H1 (cell line): Measurements from ENCODE around the gene STARD3. TPM values are rescaled to one million over a fixed set of nuclear protein-coding genes. Genes with fewer than 3 reads are reported as not detected.

Experiments
- CTCF ChIA-PET: fragments of 300-600 bp; sonication (Branson Sonifier 250); formaldehyde crosslinking; loops from one replicate; lab custom pipeline; 2021; ENCODE audit not compliant: partially characterized antibody; lab: Charles Lee
- POLR2A ChIA-PET: fragments of 300-600 bp; sonication (Branson Sonifier 250); formaldehyde crosslinking; loops from one replicate; lab custom pipeline; 2021; ENCODE audit warnings: inconsistent platforms; ENCODE audit not compliant: partially characterized antibody; lab: Charles Lee
- DNase-seq, 2 experiments: peaks; one replicate each; pipeline versions ENCODE4 v3.0.0 to v3.0.0-alpha.2; 2010 to 2022; ENCODE audit warnings: low spot score in 2 of 2, low read depth in 1 of 2, mixed read lengths in 1 of 2
- FAIRE-seq: peaks from 2 replicates; lab custom pipeline; 2011; peaks lifted over from hg19 to GRCh38; lab: Jason Lieb, UNC
- H2AFZ ChIP-seq: 2 replicates; pipeline ENCODE4 v1.8.1; 2012; ENCODE audit warnings: low read length, inconsistent platforms
- H2AK5ac ChIP-seq: 2 replicates; pipeline ENCODE4 v1.6.1; 2013; ENCODE audit warnings: low read depth, low read length
- H2BK120ac ChIP-seq: replicated peaks from 2 replicates; pipeline ENCODE3; 2013; ENCODE audit warnings: low read depth, low read length, inconsistent platforms
- H2BK12ac ChIP-seq: 2 replicates; pipeline ENCODE4 v1.6.1; 2013; ENCODE audit warnings: low read depth, low read length
- H2BK15ac ChIP-seq: 2 replicates; pipeline ENCODE4 v1.6.1; 2013; ENCODE audit warnings: low read length
- H2BK20ac ChIP-seq: 2 replicates; pipeline ENCODE4 v1.6.1; 2013; ENCODE audit warnings: low read length
- H2BK5ac ChIP-seq: 2 replicates; pipeline ENCODE4 v1.6.1; 2013; ENCODE audit warnings: low read depth, low read length
- H3K14ac ChIP-seq: 2 replicates; pipeline ENCODE4 v1.6.1; 2013; ENCODE audit warnings: inconsistent platforms; ENCODE audit not compliant: insufficient read length
- H3K18ac ChIP-seq: 2 replicates; pipeline ENCODE4 v1.6.1; 2013; ENCODE audit warnings: low read length; ENCODE audit errors: extremely low read depth
- H3K23ac ChIP-seq: 2 replicates; pipeline ENCODE4 v1.6.1; 2013; ENCODE audit warnings: inconsistent platforms; ENCODE audit not compliant: insufficient read length
- H3K23me2 ChIP-seq: 2 replicates; pipeline ENCODE4 v1.6.1; 2013; ENCODE audit warnings: low read depth, low read length
- H3K27ac ChIP-seq: 2 replicates; pipeline ENCODE4 v1.6.1; 2011; ENCODE audit warnings: low read depth, low read length, inconsistent platforms
- H3K27me3 ChIP-seq, 4 experiments: replicated peaks in 1 of 4; 1 replicate in 1 of 4; 2 replicates in 3 of 4; pipeline versions ENCODE4 v1.6.1 to v1.8.1; 2011 to 2013; ENCODE audit warnings: low read length in 3 of 4, mild to moderate bottlenecking in 3 of 4, inconsistent platforms in 2 of 4, mixed read lengths in 2 of 4, moderate library complexity in 1 of 4; ENCODE audit not compliant: control insufficient read depth in 3 of 4, insufficient read depth in 3 of 4; ENCODE audit errors: extremely low read depth in 1 of 4
- H3K36me3 ChIP-seq, 4 experiments: 2 replicates each; pipeline versions ENCODE4 v1.6.1 to v1.8.1; 2011 to 2013; ENCODE audit warnings: mild to moderate bottlenecking in 4 of 4, low read length in 3 of 4, moderate library complexity in 2 of 4, control low read depth in 1 of 4, inconsistent platforms in 1 of 4; ENCODE audit not compliant: insufficient read depth in 4 of 4, control insufficient read depth in 2 of 4
- H3K4ac ChIP-seq: replicated peaks from 2 replicates; pipeline ENCODE3; 2013; ENCODE audit warnings: low read length, low read depth, mixed read lengths, inconsistent platforms; ENCODE audit not compliant: insufficient read length
- H3K4me1 ChIP-seq, 4 experiments: replicated peaks in 1 of 4; 1 replicate in 1 of 4; 2 replicates in 3 of 4; pipeline versions ENCODE4 v1.6.1 to v1.8.1; 2011 to 2013; ENCODE audit warnings: low read length in 3 of 4, inconsistent platforms in 2 of 4, mixed read lengths in 1 of 4; ENCODE audit not compliant: insufficient read depth in 4 of 4, control insufficient read depth in 3 of 4
- H3K4me2 ChIP-seq, 2 experiments: 2 replicates each; pipeline versions ENCODE4 v1.6.1 to v1.8.1; 2011 to 2013; ENCODE audit warnings: low read depth in 2 of 2, low read length in 2 of 2, control low read depth in 1 of 2, inconsistent platforms in 1 of 2, mild to moderate bottlenecking in 1 of 2; ENCODE audit not compliant: insufficient read depth in 1 of 2
- H3K4me3 ChIP-seq, 4 experiments: fragments of 200-600, 300-600 bp in 1 of 4; sonication (generic), shearing (Covaris generic), sonication (Bioruptor Twin) in 1 of 4; 2 replicates each; pipeline versions ENCODE4 v1.5.1 to v1.8.1; 2011 to 2016; ENCODE audit warnings: low read length in 4 of 4, low read depth in 3 of 4, control low read depth in 2 of 4, inconsistent platforms in 2 of 4, mild to moderate bottlenecking in 2 of 4, mixed read lengths in 1 of 4, moderate library complexity in 1 of 4; ENCODE audit not compliant: insufficient read depth in 2 of 4; ENCODE audit errors: extremely low read depth in 1 of 4
- H3K56ac ChIP-seq: replicated peaks from 2 replicates; pipeline ENCODE3; 2013; ENCODE audit warnings: low read depth, mild to moderate bottlenecking, mixed read lengths, low read length, inconsistent platforms; ENCODE audit not compliant: insufficient read length
- H3K79me1 ChIP-seq: 2 replicates; pipeline ENCODE4 v1.6.1; 2013; ENCODE audit warnings: low read depth, low read length, control low read depth
- H3K79me2 ChIP-seq, 2 experiments: 2 replicates each; pipeline versions ENCODE4 v1.6.1 to v1.8.1; 2012 to 2013; ENCODE audit warnings: low read length in 2 of 2, mild to moderate bottlenecking in 2 of 2, inconsistent platforms in 1 of 2; ENCODE audit not compliant: insufficient read depth in 2 of 2, control insufficient read depth in 1 of 2
- H3K9ac ChIP-seq, 4 experiments: replicated peaks in 1 of 4; 1 replicate in 1 of 4; 2 replicates in 3 of 4; pipeline versions ENCODE4 v1.6.1 to v1.8.1; 2011 to 2013; ENCODE audit warnings: low read depth in 3 of 4, low read length in 3 of 4, control low read depth in 2 of 4, mild to moderate bottlenecking in 2 of 4, moderate library complexity in 2 of 4, inconsistent platforms in 1 of 4; ENCODE audit errors: extremely low read depth in 1 of 4
- H3K9me3 ChIP-seq, 2 experiments: 2 replicates each; pipeline versions ENCODE4 v1.6.1 to v1.8.1; 2012 to 2013; ENCODE audit warnings: mild to moderate bottlenecking in 2 of 2, moderate library complexity in 2 of 2, control low read depth in 1 of 2, inconsistent platforms in 1 of 2, low read depth in 1 of 2, low read length in 1 of 2, mixed read lengths in 1 of 2; ENCODE audit not compliant: insufficient read depth in 2 of 2
- H4K20me1 ChIP-seq, 2 experiments: replicated peaks in 1 of 2; 2 replicates each; pipeline versions ENCODE3 to v1.8.1; 2011 to 2013; ENCODE audit warnings: inconsistent platforms in 2 of 2, low read length in 2 of 2, mild to moderate bottlenecking in 1 of 2; ENCODE audit not compliant: insufficient read depth in 2 of 2, control insufficient read depth in 1 of 2
- H4K5ac ChIP-seq: 2 replicates; pipeline ENCODE4 v1.6.1; 2013; ENCODE audit warnings: low read length, low read depth, mixed read lengths, inconsistent platforms; ENCODE audit not compliant: insufficient read length
- H4K8ac ChIP-seq: 2 replicates; pipeline ENCODE4 v1.8.0; 2013; ENCODE audit warnings: mild to moderate bottlenecking, moderate library complexity, low read length, inconsistent platforms; ENCODE audit not compliant: insufficient read depth; ENCODE audit errors: extremely low read depth
- H4K91ac ChIP-seq: replicated peaks from 2 replicates; pipeline ENCODE3; 2013; ENCODE audit warnings: low read length, mixed read lengths, inconsistent platforms; ENCODE audit not compliant: insufficient read length
- BCL11A ChIP-seq, 2 experiments: IDR thresholded peaks; one replicate each; pipeline ENCODE4 v1.6.1; 2011; ENCODE audit warnings: low read depth in 2 of 2, low read length in 2 of 2, mild to moderate bottlenecking in 2 of 2
- BRCA1 ChIP-seq: IDR thresholded peaks from 2 replicates; pipeline ENCODE4 v1.6.1; 2012; ENCODE audit warnings: low read depth, low read length, improper control_type of control experiment
- GTF2F1 ChIP-seq: IDR thresholded peaks from 2 replicates; pipeline ENCODE4 v1.6.1; 2012; ENCODE audit warnings: low read depth, low read length, improper control_type of control experiment, borderline replicate concordance
- HDAC2 ChIP-seq, 2 experiments: fragments of 300-600 bp in 1 of 2; sonication (generic) in 1 of 2; IDR thresholded peaks; 2 replicates each; pipeline ENCODE4 v1.6.1; 2011 to 2012; ENCODE audit warnings: low read depth in 2 of 2, low read length in 2 of 2, mild to moderate bottlenecking in 2 of 2, moderate library complexity in 2 of 2, borderline replicate concordance in 1 of 2, inconsistent platforms in 1 of 2
- KDM5A ChIP-seq: fragments of 200-600 bp; IDR thresholded peaks from 2 replicates; pipeline ENCODE4 v1.7.1; 2012; ENCODE audit warnings: mild to moderate bottlenecking, low read length, inconsistent platforms, mixed read lengths
- MAFK ChIP-seq: IDR thresholded peaks from 2 replicates; pipeline ENCODE4 v1.6.1; 2012; ENCODE audit warnings: low read depth, mild to moderate bottlenecking, improper control_type of control experiment, low read length
- NRF1 ChIP-seq: IDR thresholded peaks from 2 replicates; pipeline ENCODE4 v1.6.1; 2011; ENCODE audit warnings: mild to moderate bottlenecking, low read depth, low read length, improper control_type of control experiment
- POU5F1 ChIP-seq: IDR thresholded peaks from 2 replicates; pipeline ENCODE4 v1.6.1; 2011; ENCODE audit warnings: low read depth, mild to moderate bottlenecking, low read length, moderate library complexity
- SUZ12 ChIP-seq: fragments of 200-600 bp; sonication (generic); IDR thresholded peaks from 2 replicates; pipeline ENCODE4 v1.6.1; 2012; ENCODE audit warnings: mild to moderate bottlenecking, inconsistent platforms, low read length, moderate library complexity, mixed read lengths
- TAF7 ChIP-seq: optimal IDR thresholded peaks from 2 replicates; pipeline ENCODE3; 2011; ENCODE audit warnings: low read depth, mild to moderate bottlenecking, inconsistent platforms, low read length, moderate library complexity, borderline replicate concordance
- YY1 ChIP-seq: IDR thresholded peaks from 2 replicates; pipeline ENCODE4 v1.6.1; 2011; ENCODE audit warnings: low read depth, mild to moderate bottlenecking, low read length
- WGBS, 2 experiments: shearing (Covaris generic) in 1 of 2; methylation state at CpG; one replicate each; pipeline versions ENCODE4 v1.1.6 to v1.1.7; 2013 to 2015; ENCODE audit warnings: low lambda C conversion rate in 2 of 2, mixed read lengths in 2 of 2, inconsistent platforms in 1 of 2, low coverage in 1 of 2, missing lambda C conversion rate in 1 of 2; ENCODE audit not compliant: insufficient replicate concordance in 2 of 2, insufficient coverage in 1 of 2, insufficient read length in 1 of 2; ENCODE audit errors: extremely low coverage in 1 of 2, missing lambda C conversion rate in 1 of 2; 5-methylcytosine and 5-hydroxymethylcytosine counted together
- polyA plus RNA-seq, 7 experiments: library from polyadenylated mRNA; depleted of rRNA in 3 of 7; stranded (reverse) in 5 of 7; unstranded in 2 of 7; fragments of >200 nt in 5 of 7; fragments of 200-250 nt in 2 of 7; gene quantifications; 1 replicate in 5 of 7; 2 replicates in 1 of 7; 4 replicates in 1 of 7; pipeline versions ENCODE4 v1.2.1 to v1.2.3, GENCODE V29; 2011 to 2013; ENCODE audit warnings: missing spikeins in 2 of 7, mixed read lengths in 2 of 7
- total RNA-seq: library from RNA; stranded (reverse); fragmentation: NEBNext Ultra II Directional; extraction: Animal tissue kit (Norgen Biotek cat#: 25700); gene quantifications from 2 replicates; pipeline ENCODE4 v1.2.1, GENCODE V29; 2021

STARD3 gene
- total and polyA plus RNA-seq, 2 of the 8 experiments (the other 6 are each of a cell fraction or from before 2014, with no cell fraction given), result 47.6 to 80.3 TPM

GRCh38 chr17:39632153-39632941 is 4.6 kb upstream of the STARD3 start:
- Histone ChIP-seq H4K91ac (peak overlapping the region; percentile 59), H2AFZ (no peak overlapping the region), H3K27me3 (peaks cover 2 to 12% (median 9%) of the 10 kb centered on the region in 4 experiments; a peak in 6 of 7 replicates), H4K20me1 (no peaks in the 10 kb centered on the region), H2BK12ac (peak overlapping the region; percentile 75; the same call in 1 of the 2 replicates), H2BK120ac (no peak overlapping the region), H3K36me3 (no peaks in the 10 kb centered on the region), H3K79me1 (0 out of 2 replicates have a peak, but pooled peaks cover 2% of the 10 kb centered on the region), H3K23me2 (peaks cover 4% of the 10 kb centered on the region; the same call in 1 of the 2 replicates), H3K4ac (no peak overlapping the region), H2BK5ac (peak overlapping the region; percentile 83; the same call in 1 of the 2 replicates), H3K56ac (no peak overlapping the region), H3K9ac (no peak overlapping the region), H3K4me2 (0 out of 4 replicates have a peak overlapping the region, but pooled peaks of 1 of the 2 experiments have one; percentile 9), H3K4me3 (no peak overlapping the region), H2BK20ac (peak overlapping the region; percentile 84; the same call in 1 of the 2 replicates), H4K8ac (no peak overlapping the region), H3K79me2 (no peaks in the 10 kb centered on the region), H3K18ac (peak overlapping the region; percentile 34), H2BK15ac (no peak overlapping the region; the same call in 1 of the 2 replicates), H3K9me3 (no peaks in the 10 kb centered on the region), H3K23ac (no peak overlapping the region), H2AK5ac (0 out of 2 replicates have a peak overlapping the region, but pooled peaks have one; percentile 7), H3K4me1 (peaks cover 14 to 61% (median 51%) of the 10 kb centered on the region in 4 experiments), H3K27ac (no peak overlapping the region), H3K14ac (no peak overlapping the region), H4K5ac (no peak overlapping the region)
- ChIA-PET POLR2A (interaction anchor here (0.7 to 5.8 kb wide), 8 partner anchors 13 to 63 kb away, joined by 3 to 39 read pairs (median 4); partner anchors contain the start of genes PNMT and TCAP), CTCF (interaction anchor here (0.9 to 49.2 kb wide), 7 partner anchors 7 to 103 kb away, joined by 3 to 1885 read pairs (median 18); partner anchors contain the start of genes ERBB2, PGAP3, PNMT and PPP1R1B)
- DNase-seq, result no peak
- WGBS, 2 experiments, result 79% methylated on average over 12 of the region's 13 CpGs; no CpG with 5 or more reads in 1 of the 2 experiments
- no peak for FAIRE-seq
- TF ChIP-seq NRF1 (no peak), YY1 (no peak), POU5F1 (no peak), TAF7 (no peak), BRCA1 (no peak), SUZ12 (no peak), MAFK (no peak), GTF2F1 (no peak), HDAC2 (IDR thresholded peaks at IDR 0.05; ENCODE audit: borderline replicate concordance in 1 of 2, low read depth in 2 of 2, low read length in 2 of 2) (no peak), KDM5A (no peak), BCL11A (IDR thresholded peaks at IDR 0.05; ENCODE audit: low read depth in 2 of 2, low read length in 2 of 2) (no peak)
